ENCODE data around the gene FXYD1. TPM values are rescaled to one million over a fixed set of nuclear protein-coding genes. Genes with fewer than 3 reads are reported as not detected.

The FXYD1 gene
- total and polyA plus RNA-seq, 7 donors = 210 to 860 (median 542) TPM

Other genes with a start within 250 kb of the FXYD1 start
- 1 to 10 TPM in 3 of 4 donors, under 1 TPM in 1; 0.86 to 2.1 (median 1.6) TPM for gene ZNF30, start 211.9 kb upstream of the FXYD1 start, total RNA-seq
- 1 to 10 TPM in 2 of 3 donors, under 1 TPM in 1; 0.91 to 6.6 (median 1.9) TPM for gene ZNF30, start 211.9 kb upstream of the FXYD1 start, polyA plus RNA-seq
- gene ZNF792, start 174.6 kb upstream of the FXYD1 start, total RNA-seq = 1 to 10 TPM; 1.5 to 4.2 (median 2.0) TPM
- 1 to 10 TPM in 1 of 3 donors, under 1 TPM in 2; 0.83 to 1.3 (median 0.93) TPM for gene ZNF792, start 174.6 kb upstream of the FXYD1 start, polyA plus RNA-seq
- 10 to 100 TPM; 36.3 to 55.0 (median 38.3) TPM for gene GRAMD1A, start 138.5 kb upstream of the FXYD1 start, total RNA-seq
- gene GRAMD1A, start 138.5 kb upstream of the FXYD1 start, polyA plus RNA-seq = 10 to 100 TPM; 15.6 to 33.4 (median 17.4) TPM
- 100 to 1,000 TPM in 3 of 4 donors, 10 to 100 TPM in 1; 95.9 to 345 (median 218) TPM for gene SCN1B, start 108.4 kb upstream of the FXYD1 start, total RNA-seq
- 100 to 1,000 TPM in 2 of 3 donors, 10 to 100 TPM in 1; 55.6 to 282 (median 248) TPM for gene SCN1B, start 108.4 kb upstream of the FXYD1 start, polyA plus RNA-seq
- 10 to 100 TPM in 2 of 4 donors, 1 to 10 TPM in 2; 2.5 to 17.7 (median 8.1) TPM for gene HPN, start 97.1 kb upstream of the FXYD1 start, total RNA-seq
- gene HPN, start 97.1 kb upstream of the FXYD1 start, polyA plus RNA-seq = 10 to 100 TPM in 1 of 3 donors, 1 to 10 TPM in 2; 1.6 to 12.6 (median 5.2) TPM
- gene FXYD3, start 23.0 kb upstream of the FXYD1 start, total RNA-seq = not detected
- gene FXYD3, start 23.0 kb upstream of the FXYD1 start, polyA plus RNA-seq = under 1 TPM; 0.10 to 0.38 (median 0.13) TPM
- gene LGI4, start 3.8 kb upstream of the FXYD1 start, total RNA-seq = 10 to 100 TPM in 3 of 4 donors, 1 to 10 TPM in 1; 3.3 to 22.1 (median 17.3) TPM
- gene LGI4, start 3.8 kb upstream of the FXYD1 start, polyA plus RNA-seq = 10 to 100 TPM in 1 of 3 donors, 1 to 10 TPM in 2; 3.2 to 17.1 (median 9.5) TPM
- under 1 TPM in 3 of 4 donors, not detected in 1; 0.56 to 0.65 (median 0.58) TPM for gene FXYD7, start 4.4 kb downstream of the FXYD1 start, total RNA-seq
- under 1 TPM in 1 of 3 donors, not detected in 2; 0.13 TPM for gene FXYD7, start 4.4 kb downstream of the FXYD1 start, polyA plus RNA-seq
- gene FXYD5, start 15.9 kb downstream of the FXYD1 start, total RNA-seq = 10 to 100 TPM in 3 of 4 donors, 1 to 10 TPM in 1; 9.5 to 14.8 (median 11.7) TPM
- 10 to 100 TPM in 2 of 3 donors, 1 to 10 TPM in 1; 6.4 to 19.1 (median 11.5) TPM for gene FXYD5, start 15.9 kb downstream of the FXYD1 start, polyA plus RNA-seq
- not detected for gene FAM187B, start 89.9 kb downstream of the FXYD1 start, total RNA-seq
- gene FAM187B, start 89.9 kb downstream of the FXYD1 start, polyA plus RNA-seq = under 1 TPM in 1 of 3 donors, not detected in 2; 0.03 TPM
- gene LSR, start 110.2 kb downstream of the FXYD1 start, total RNA-seq = 1 to 10 TPM; 1.8 to 5.2 (median 2.7) TPM
- 1 to 10 TPM; 1.7 to 4.4 (median 2.4) TPM for gene LSR, start 110.2 kb downstream of the FXYD1 start, polyA plus RNA-seq
- gene USF2, start 130.1 kb downstream of the FXYD1 start, total RNA-seq = 100 to 1,000 TPM; 141 to 196 (median 188) TPM
- gene USF2, start 130.1 kb downstream of the FXYD1 start, polyA plus RNA-seq = 100 to 1,000 TPM in 2 of 3 donors, 10 to 100 TPM in 1; 94.4 to 179 (median 142) TPM
- under 1 TPM in 2 of 4 donors, not detected in 2; 0.22 to 0.42 TPM for gene HAMP, start 143.7 kb downstream of the FXYD1 start, total RNA-seq
- gene HAMP, start 143.7 kb downstream of the FXYD1 start, polyA plus RNA-seq = not detected
- gene MAG, start 153.3 kb downstream of the FXYD1 start, total RNA-seq = under 1 TPM in 1 of 4 donors, not detected in 3; 0.11 TPM
- gene MAG, start 153.3 kb downstream of the FXYD1 start, polyA plus RNA-seq = under 1 TPM in 2 of 3 donors, not detected in 1; 0.05 to 0.30 TPM
- gene CD22, start 190.4 kb downstream of the FXYD1 start, total RNA-seq = 1 to 10 TPM in 2 of 4 donors, under 1 TPM in 2; 0.15 to 3.2 (median 1.2) TPM
- gene CD22, start 190.4 kb downstream of the FXYD1 start, polyA plus RNA-seq = under 1 TPM; 0.11 to 0.32 (median 0.14) TPM
- gene FFAR1, start 209.1 kb downstream of the FXYD1 start, total RNA-seq = not detected
- gene FFAR1, start 209.1 kb downstream of the FXYD1 start, polyA plus RNA-seq = not detected
- under 1 TPM in 2 of 4 donors, not detected in 2; 0.17 to 0.22 TPM for gene FFAR3, start 219.6 kb downstream of the FXYD1 start, total RNA-seq
- under 1 TPM in 1 of 3 donors, not detected in 2; 0.04 TPM for gene FFAR3, start 219.6 kb downstream of the FXYD1 start, polyA plus RNA-seq
- gene GPR42, start 232.2 kb downstream of the FXYD1 start, total RNA-seq = not detected
- not detected for gene GPR42, start 232.2 kb downstream of the FXYD1 start, polyA plus RNA-seq